Upper lobe of left lung (tissue), 4 donors: ENCODE results near the gene SNX10.

ENCODE experiments used
- CTCF ChIP-seq, 6 experiments: fragments of 450-650 bp in 4 of 6; fragments of 200-600 bp in 2 of 6; sonication (generic) in 2 of 6; IDR thresholded peaks; one replicate each; pipeline ENCODE4 v1.5.1; 2016 to 2019; ENCODE audit warnings: antibody characterized with exemption in 6 of 6
- EP300 ChIP-seq, 4 donors: sonication (generic); formaldehyde crosslinking; IDR thresholded peaks; one replicate each; pipeline ENCODE4 v1.5.1; 2017; ENCODE audit warnings: antibody characterized with exemption in 4 of 4, control low read depth in 2 of 4
- POLR2AphosphoS5 ChIP-seq, 2 donors: sonication (generic); formaldehyde crosslinking; IDR thresholded peaks; one replicate each; pipeline ENCODE4 v1.5.1; 2017; ENCODE audit warnings: antibody characterized with exemption in 2 of 2

- TF ChIP-seq CTCF (IDR thresholded peaks at IDR 0.05) (no peak), POLR2AphosphoS5 (IDR thresholded peaks at IDR 0.05) (no peak), EP300 (IDR thresholded peaks at IDR 0.05) (no peak)
Measured at GRCh38 chr7:26343320-26343832, 51.7 kb downstream of the SNX10 start.
